H1 (cell line): ENCODE data around the gene NUP98. TPM values are rescaled to one million over a fixed set of nuclear protein-coding genes. Genes with fewer than 3 reads are reported as not detected.

Source experiments
- CTCF ChIA-PET: fragments of 300-600 bp; sonication (Branson Sonifier 250); formaldehyde crosslinking; loops from one replicate; lab custom pipeline; 2021; ENCODE audit not compliant: partially characterized antibody; lab: Charles Lee
- POLR2A ChIA-PET: fragments of 300-600 bp; sonication (Branson Sonifier 250); formaldehyde crosslinking; loops from one replicate; lab custom pipeline; 2021; ENCODE audit warnings: inconsistent platforms; ENCODE audit not compliant: partially characterized antibody; lab: Charles Lee
- DNase-seq, 2 experiments: peaks; one replicate each; pipeline versions ENCODE4 v3.0.0 to v3.0.0-alpha.2; 2010 to 2022; ENCODE audit warnings: low spot score in 2 of 2, low read depth in 1 of 2, mixed read lengths in 1 of 2
- FAIRE-seq: peaks from 2 replicates; lab custom pipeline; 2011; peaks lifted over from hg19 to GRCh38; lab: Jason Lieb, UNC
- H2AFZ ChIP-seq: 2 replicates; pipeline ENCODE4 v1.8.1; 2012; ENCODE audit warnings: low read length, inconsistent platforms
- H2AK5ac ChIP-seq: 2 replicates; pipeline ENCODE4 v1.6.1; 2013; ENCODE audit warnings: low read depth, low read length
- H2BK120ac ChIP-seq: replicated peaks from 2 replicates; pipeline ENCODE3; 2013; ENCODE audit warnings: low read depth, low read length, inconsistent platforms
- H2BK12ac ChIP-seq: 2 replicates; pipeline ENCODE4 v1.6.1; 2013; ENCODE audit warnings: low read depth, low read length
- H2BK15ac ChIP-seq: 2 replicates; pipeline ENCODE4 v1.6.1; 2013; ENCODE audit warnings: low read length
- H2BK20ac ChIP-seq: 2 replicates; pipeline ENCODE4 v1.6.1; 2013; ENCODE audit warnings: low read length
- H2BK5ac ChIP-seq: 2 replicates; pipeline ENCODE4 v1.6.1; 2013; ENCODE audit warnings: low read depth, low read length
- H3K14ac ChIP-seq: 2 replicates; pipeline ENCODE4 v1.6.1; 2013; ENCODE audit warnings: inconsistent platforms; ENCODE audit not compliant: insufficient read length
- H3K18ac ChIP-seq: 2 replicates; pipeline ENCODE4 v1.6.1; 2013; ENCODE audit warnings: low read length; ENCODE audit errors: extremely low read depth
- H3K23ac ChIP-seq: 2 replicates; pipeline ENCODE4 v1.6.1; 2013; ENCODE audit warnings: inconsistent platforms; ENCODE audit not compliant: insufficient read length
- H3K23me2 ChIP-seq: 2 replicates; pipeline ENCODE4 v1.6.1; 2013; ENCODE audit warnings: low read depth, low read length
- H3K27ac ChIP-seq: 2 replicates; pipeline ENCODE4 v1.6.1; 2011; ENCODE audit warnings: low read depth, low read length, inconsistent platforms
- H3K27me3 ChIP-seq, 4 experiments: replicated peaks in 1 of 4; 1 replicate in 1 of 4; 2 replicates in 3 of 4; pipeline versions ENCODE4 v1.6.1 to v1.8.1; 2011 to 2013; ENCODE audit warnings: low read length in 3 of 4, mild to moderate bottlenecking in 3 of 4, inconsistent platforms in 2 of 4, mixed read lengths in 2 of 4, moderate library complexity in 1 of 4; ENCODE audit not compliant: control insufficient read depth in 3 of 4, insufficient read depth in 3 of 4; ENCODE audit errors: extremely low read depth in 1 of 4
- H3K36me3 ChIP-seq, 4 experiments: 2 replicates each; pipeline versions ENCODE4 v1.6.1 to v1.8.1; 2011 to 2013; ENCODE audit warnings: mild to moderate bottlenecking in 4 of 4, low read length in 3 of 4, moderate library complexity in 2 of 4, control low read depth in 1 of 4, inconsistent platforms in 1 of 4; ENCODE audit not compliant: insufficient read depth in 4 of 4, control insufficient read depth in 2 of 4
- H3K4ac ChIP-seq: replicated peaks from 2 replicates; pipeline ENCODE3; 2013; ENCODE audit warnings: low read length, low read depth, mixed read lengths, inconsistent platforms; ENCODE audit not compliant: insufficient read length
- H3K4me1 ChIP-seq, 4 experiments: replicated peaks in 1 of 4; 1 replicate in 1 of 4; 2 replicates in 3 of 4; pipeline versions ENCODE4 v1.6.1 to v1.8.1; 2011 to 2013; ENCODE audit warnings: low read length in 3 of 4, inconsistent platforms in 2 of 4, mixed read lengths in 1 of 4; ENCODE audit not compliant: insufficient read depth in 4 of 4, control insufficient read depth in 3 of 4
- H3K4me2 ChIP-seq, 2 experiments: 2 replicates each; pipeline versions ENCODE4 v1.6.1 to v1.8.1; 2011 to 2013; ENCODE audit warnings: low read depth in 2 of 2, low read length in 2 of 2, control low read depth in 1 of 2, inconsistent platforms in 1 of 2, mild to moderate bottlenecking in 1 of 2; ENCODE audit not compliant: insufficient read depth in 1 of 2
- H3K4me3 ChIP-seq, 4 experiments: fragments of 200-600, 300-600 bp in 1 of 4; sonication (generic), shearing (Covaris generic), sonication (Bioruptor Twin) in 1 of 4; 2 replicates each; pipeline versions ENCODE4 v1.5.1 to v1.8.1; 2011 to 2016; ENCODE audit warnings: low read length in 4 of 4, low read depth in 3 of 4, control low read depth in 2 of 4, inconsistent platforms in 2 of 4, mild to moderate bottlenecking in 2 of 4, mixed read lengths in 1 of 4, moderate library complexity in 1 of 4; ENCODE audit not compliant: insufficient read depth in 2 of 4; ENCODE audit errors: extremely low read depth in 1 of 4
- H3K56ac ChIP-seq: replicated peaks from 2 replicates; pipeline ENCODE3; 2013; ENCODE audit warnings: low read depth, mild to moderate bottlenecking, mixed read lengths, low read length, inconsistent platforms; ENCODE audit not compliant: insufficient read length
- H3K79me1 ChIP-seq: 2 replicates; pipeline ENCODE4 v1.6.1; 2013; ENCODE audit warnings: low read depth, low read length, control low read depth
- H3K79me2 ChIP-seq, 2 experiments: 2 replicates each; pipeline versions ENCODE4 v1.6.1 to v1.8.1; 2012 to 2013; ENCODE audit warnings: low read length in 2 of 2, mild to moderate bottlenecking in 2 of 2, inconsistent platforms in 1 of 2; ENCODE audit not compliant: insufficient read depth in 2 of 2, control insufficient read depth in 1 of 2
- H3K9ac ChIP-seq, 4 experiments: replicated peaks in 1 of 4; 1 replicate in 1 of 4; 2 replicates in 3 of 4; pipeline versions ENCODE4 v1.6.1 to v1.8.1; 2011 to 2013; ENCODE audit warnings: low read depth in 3 of 4, low read length in 3 of 4, control low read depth in 2 of 4, mild to moderate bottlenecking in 2 of 4, moderate library complexity in 2 of 4, inconsistent platforms in 1 of 4; ENCODE audit errors: extremely low read depth in 1 of 4
- H3K9me3 ChIP-seq, 2 experiments: 2 replicates each; pipeline versions ENCODE4 v1.6.1 to v1.8.1; 2012 to 2013; ENCODE audit warnings: mild to moderate bottlenecking in 2 of 2, moderate library complexity in 2 of 2, control low read depth in 1 of 2, inconsistent platforms in 1 of 2, low read depth in 1 of 2, low read length in 1 of 2, mixed read lengths in 1 of 2; ENCODE audit not compliant: insufficient read depth in 2 of 2
- H4K20me1 ChIP-seq, 2 experiments: replicated peaks in 1 of 2; 2 replicates each; pipeline versions ENCODE3 to v1.8.1; 2011 to 2013; ENCODE audit warnings: inconsistent platforms in 2 of 2, low read length in 2 of 2, mild to moderate bottlenecking in 1 of 2; ENCODE audit not compliant: insufficient read depth in 2 of 2, control insufficient read depth in 1 of 2
- H4K5ac ChIP-seq: 2 replicates; pipeline ENCODE4 v1.6.1; 2013; ENCODE audit warnings: low read length, low read depth, mixed read lengths, inconsistent platforms; ENCODE audit not compliant: insufficient read length
- H4K8ac ChIP-seq: 2 replicates; pipeline ENCODE4 v1.8.0; 2013; ENCODE audit warnings: mild to moderate bottlenecking, moderate library complexity, low read length, inconsistent platforms; ENCODE audit not compliant: insufficient read depth; ENCODE audit errors: extremely low read depth
- H4K91ac ChIP-seq: replicated peaks from 2 replicates; pipeline ENCODE3; 2013; ENCODE audit warnings: low read length, mixed read lengths, inconsistent platforms; ENCODE audit not compliant: insufficient read length
- ATF2 ChIP-seq: IDR thresholded peaks from 2 replicates; pipeline ENCODE4 v1.6.1; 2012; ENCODE audit warnings: low read length, inconsistent platforms
- BCL11A ChIP-seq, 2 experiments: IDR thresholded peaks; one replicate each; pipeline ENCODE4 v1.6.1; 2011; ENCODE audit warnings: low read depth in 2 of 2, low read length in 2 of 2, mild to moderate bottlenecking in 2 of 2
- CREB1 ChIP-seq: IDR thresholded peaks from 2 replicates; pipeline ENCODE4 v1.6.1; 2012; ENCODE audit warnings: inconsistent platforms
- EP300 ChIP-seq, 2 experiments: IDR thresholded peaks; 1 replicate in 1 of 2; 2 replicates in 1 of 2; pipeline ENCODE4 v1.6.1; 2011 to 2012; ENCODE audit warnings: low read depth in 2 of 2, low read length in 2 of 2, mild to moderate bottlenecking in 2 of 2, borderline replicate concordance in 1 of 2, inconsistent platforms in 1 of 2, moderate library complexity in 1 of 2
- HDAC2 ChIP-seq, 2 experiments: fragments of 300-600 bp in 1 of 2; sonication (generic) in 1 of 2; IDR thresholded peaks; 2 replicates each; pipeline ENCODE4 v1.6.1; 2011 to 2012; ENCODE audit warnings: low read depth in 2 of 2, low read length in 2 of 2, mild to moderate bottlenecking in 2 of 2, moderate library complexity in 2 of 2, borderline replicate concordance in 1 of 2, inconsistent platforms in 1 of 2
- POLR2AphosphoS5 ChIP-seq: IDR thresholded peaks from 2 replicates; pipeline ENCODE4 v1.6.1; 2011; ENCODE audit warnings: low read depth, low read length
- RAD21 ChIP-seq, 2 experiments: IDR thresholded peaks in 1 of 2; conservative IDR thresholded peaks in 1 of 2; 2 replicates each; pipeline ENCODE4 v1.6.1; 2011; ENCODE audit warnings: low read depth in 2 of 2, low read length in 2 of 2, improper control_type of control experiment in 1 of 2, inconsistent platforms in 1 of 2, mild to moderate bottlenecking in 1 of 2, moderate library complexity in 1 of 2
- RFX5 ChIP-seq: IDR thresholded peaks from 2 replicates; pipeline ENCODE4 v1.6.1; 2011; ENCODE audit warnings: low read depth, low read length, improper control_type of control experiment, borderline replicate concordance
- SAP30 ChIP-seq: fragments of 300-600 bp; sonication (generic); IDR thresholded peaks from 2 replicates; pipeline ENCODE4 v1.7.1; 2012; ENCODE audit warnings: low read length, moderate library complexity, mild to moderate bottlenecking, inconsistent platforms; ENCODE audit not compliant: insufficient read depth, insufficient replicate concordance
- SUZ12 ChIP-seq: fragments of 200-600 bp; sonication (generic); IDR thresholded peaks from 2 replicates; pipeline ENCODE4 v1.6.1; 2012; ENCODE audit warnings: mild to moderate bottlenecking, inconsistent platforms, low read length, moderate library complexity, mixed read lengths
- YY1 ChIP-seq: IDR thresholded peaks from 2 replicates; pipeline ENCODE4 v1.6.1; 2011; ENCODE audit warnings: low read depth, mild to moderate bottlenecking, low read length
- WGBS, 2 experiments: shearing (Covaris generic) in 1 of 2; methylation state at CpG; one replicate each; pipeline versions ENCODE4 v1.1.6 to v1.1.7; 2013 to 2015; ENCODE audit warnings: low lambda C conversion rate in 2 of 2, mixed read lengths in 2 of 2, inconsistent platforms in 1 of 2, low coverage in 1 of 2, missing lambda C conversion rate in 1 of 2; ENCODE audit not compliant: insufficient replicate concordance in 2 of 2, insufficient coverage in 1 of 2, insufficient read length in 1 of 2; ENCODE audit errors: extremely low coverage in 1 of 2, missing lambda C conversion rate in 1 of 2; 5-methylcytosine and 5-hydroxymethylcytosine counted together
- polyA plus RNA-seq, 7 experiments: library from polyadenylated mRNA; depleted of rRNA in 3 of 7; stranded (reverse) in 5 of 7; unstranded in 2 of 7; fragments of >200 nt in 5 of 7; fragments of 200-250 nt in 2 of 7; gene quantifications; 1 replicate in 5 of 7; 2 replicates in 1 of 7; 4 replicates in 1 of 7; pipeline versions ENCODE4 v1.2.1 to v1.2.3, GENCODE V29; 2011 to 2013; ENCODE audit warnings: missing spikeins in 2 of 7, mixed read lengths in 2 of 7
- total RNA-seq: library from RNA; stranded (reverse); fragmentation: NEBNext Ultra II Directional; extraction: Animal tissue kit (Norgen Biotek cat#: 25700); gene quantifications from 2 replicates; pipeline ENCODE4 v1.2.1, GENCODE V29; 2021

Gene NUP98
- total and polyA plus RNA-seq, 2 of the 8 experiments (the other 6 are each of a cell fraction or from before 2014, with no cell fraction given) = 98.6 to 261 TPM

GRCh38 chr11:3799143-3799542 is 1.8 kb upstream of the NUP98 start:
- no peak for DNase-seq
- H3K27ac ChIP-seq = no peak overlapping the region
- no peak overlapping the region for H3K56ac ChIP-seq
- no peak overlapping the region for H2BK20ac ChIP-seq
- FAIRE-seq = no peak
- no peak overlapping the region for H2BK120ac ChIP-seq
- no peak overlapping the region for H2BK5ac ChIP-seq
- peaks cover 0 to 2% (median 0%) of the 10 kb centered on the region in 4 experiments; a peak in 2 of 8 replicates for H3K36me3 ChIP-seq
- peaks cover 25 to 31% of the 10 kb centered on the region in 2 experiments for H3K79me2 ChIP-seq
- no peak overlapping the region for H2BK15ac ChIP-seq
- H4K5ac ChIP-seq = no peak overlapping the region
- H2AK5ac ChIP-seq = 0 out of 2 replicates have a peak overlapping the region, but pooled peaks have one; percentile 53
- ChIA-PET CTCF (interaction anchor here (0.5 to 7.8 kb wide), 4 partner anchors 7 to 275 kb away, joined by 3 to 81 read pairs (median 4); partner anchors contain the start of gene PGAP2), POLR2A (interaction anchor here (0.7 to 4.0 kb wide), 6 partner anchors 9 to 41 kb away, joined by 3 to 18 read pairs (median 4); partner anchors contain the start of gene PGAP2)
- H3K4me3 ChIP-seq = no peak overlapping the region
- no peak overlapping the region for H4K8ac ChIP-seq
- H3K4ac ChIP-seq = no peak overlapping the region
- no peak overlapping the region for H2AFZ ChIP-seq
- WGBS, 2 experiments = 94% methylated on average over 9 of the region's 9 CpGs; no CpG with 5 or more reads in 1 of the 2 experiments
- H3K18ac ChIP-seq = no peak overlapping the region
- no peaks in the 10 kb centered on the region for H3K27me3 ChIP-seq
- H3K4me2 ChIP-seq = no peak overlapping the region
- no peak overlapping the region for H4K91ac ChIP-seq
- H2BK12ac ChIP-seq = no peak overlapping the region
- no peak overlapping the region for H3K9ac ChIP-seq
- peaks cover 7% of the 10 kb centered on the region for H3K23me2 ChIP-seq
- H3K23ac ChIP-seq = no peak overlapping the region
- peaks cover 12 to 16% of the 10 kb centered on the region in 2 experiments for H4K20me1 ChIP-seq
- H3K9me3 ChIP-seq = no peaks in the 10 kb centered on the region
- H3K4me1 ChIP-seq = peaks cover 0 to 5% (median 2%) of the 10 kb centered on the region in 4 experiments; a peak in 1 of 7 replicates
- H3K14ac ChIP-seq = no peak overlapping the region
- H3K79me1 ChIP-seq = peaks cover 6% of the 10 kb centered on the region; the same call in 1 of the 2 replicates
- no peak for TF ChIP-seq ATF2
- TF ChIP-seq HDAC2 (IDR thresholded peaks at IDR 0.05; ENCODE audit: borderline replicate concordance in 1 of 2, low read depth in 2 of 2, low read length in 2 of 2) = no peak
- TF ChIP-seq BCL11A (IDR thresholded peaks at IDR 0.05; ENCODE audit: low read depth in 2 of 2, low read length in 2 of 2) = no peak
- TF ChIP-seq RFX5 = no peak
- TF ChIP-seq RAD21 (IDR thresholded peaks at IDR 0.05 in 1 of 2, conservative IDR thresholded peaks at IDR 0.05 in 1 of 2; ENCODE audit: low read depth in 2 of 2, low read length in 2 of 2) = no peak
- no peak for TF ChIP-seq EP300 (IDR thresholded peaks at IDR 0.05; ENCODE audit: borderline replicate concordance in 1 of 2, low read depth in 2 of 2, low read length in 2 of 2)
- TF ChIP-seq YY1 = no peak
- TF ChIP-seq CREB1 = no peak
- TF ChIP-seq SUZ12 = no peak
- TF ChIP-seq SAP30 = no peak
- no peak for TF ChIP-seq POLR2AphosphoS5
